H1 (cell line): ENCODE measurements around the gene AURKAIP1. TPM values are rescaled to one million over a fixed set of nuclear protein-coding genes. Genes with fewer than 3 reads are reported as not detected.
A peak's percentile ranks its signal among the peaks of the same experiment; 100 is the strongest.

Experiments
- CTCF ChIA-PET: fragments of 300-600 bp; sonication (Branson Sonifier 250); formaldehyde crosslinking; loops from one replicate; lab custom pipeline; 2021; ENCODE audit not compliant: partially characterized antibody; lab: Charles Lee
- POLR2A ChIA-PET: fragments of 300-600 bp; sonication (Branson Sonifier 250); formaldehyde crosslinking; loops from one replicate; lab custom pipeline; 2021; ENCODE audit warnings: inconsistent platforms; ENCODE audit not compliant: partially characterized antibody; lab: Charles Lee
- DNase-seq, 2 experiments: peaks; one replicate each; pipeline versions ENCODE4 v3.0.0 to v3.0.0-alpha.2; 2010 to 2022; ENCODE audit warnings: low spot score in 2 of 2, low read depth in 1 of 2, mixed read lengths in 1 of 2
- FAIRE-seq: peaks from 2 replicates; lab custom pipeline; 2011; peaks lifted over from hg19 to GRCh38; lab: Jason Lieb, UNC
- H2AFZ ChIP-seq: 2 replicates; pipeline ENCODE4 v1.8.1; 2012; ENCODE audit warnings: low read length, inconsistent platforms
- H2AK5ac ChIP-seq: 2 replicates; pipeline ENCODE4 v1.6.1; 2013; ENCODE audit warnings: low read depth, low read length
- H2BK120ac ChIP-seq: replicated peaks from 2 replicates; pipeline ENCODE3; 2013; ENCODE audit warnings: low read depth, low read length, inconsistent platforms
- H2BK12ac ChIP-seq: 2 replicates; pipeline ENCODE4 v1.6.1; 2013; ENCODE audit warnings: low read depth, low read length
- H2BK15ac ChIP-seq: 2 replicates; pipeline ENCODE4 v1.6.1; 2013; ENCODE audit warnings: low read length
- H2BK20ac ChIP-seq: 2 replicates; pipeline ENCODE4 v1.6.1; 2013; ENCODE audit warnings: low read length
- H2BK5ac ChIP-seq: 2 replicates; pipeline ENCODE4 v1.6.1; 2013; ENCODE audit warnings: low read depth, low read length
- H3K14ac ChIP-seq: 2 replicates; pipeline ENCODE4 v1.6.1; 2013; ENCODE audit warnings: inconsistent platforms; ENCODE audit not compliant: insufficient read length
- H3K18ac ChIP-seq: 2 replicates; pipeline ENCODE4 v1.6.1; 2013; ENCODE audit warnings: low read length; ENCODE audit errors: extremely low read depth
- H3K23ac ChIP-seq: 2 replicates; pipeline ENCODE4 v1.6.1; 2013; ENCODE audit warnings: inconsistent platforms; ENCODE audit not compliant: insufficient read length
- H3K23me2 ChIP-seq: 2 replicates; pipeline ENCODE4 v1.6.1; 2013; ENCODE audit warnings: low read depth, low read length
- H3K27ac ChIP-seq: 2 replicates; pipeline ENCODE4 v1.6.1; 2011; ENCODE audit warnings: low read depth, low read length, inconsistent platforms
- H3K27me3 ChIP-seq, 4 experiments: replicated peaks in 1 of 4; 1 replicate in 1 of 4; 2 replicates in 3 of 4; pipeline versions ENCODE4 v1.6.1 to v1.8.1; 2011 to 2013; ENCODE audit warnings: low read length in 3 of 4, mild to moderate bottlenecking in 3 of 4, inconsistent platforms in 2 of 4, mixed read lengths in 2 of 4, moderate library complexity in 1 of 4; ENCODE audit not compliant: control insufficient read depth in 3 of 4, insufficient read depth in 3 of 4; ENCODE audit errors: extremely low read depth in 1 of 4
- H3K36me3 ChIP-seq, 4 experiments: 2 replicates each; pipeline versions ENCODE4 v1.6.1 to v1.8.1; 2011 to 2013; ENCODE audit warnings: mild to moderate bottlenecking in 4 of 4, low read length in 3 of 4, moderate library complexity in 2 of 4, control low read depth in 1 of 4, inconsistent platforms in 1 of 4; ENCODE audit not compliant: insufficient read depth in 4 of 4, control insufficient read depth in 2 of 4
- H3K4ac ChIP-seq: replicated peaks from 2 replicates; pipeline ENCODE3; 2013; ENCODE audit warnings: low read length, low read depth, mixed read lengths, inconsistent platforms; ENCODE audit not compliant: insufficient read length
- H3K4me1 ChIP-seq, 4 experiments: replicated peaks in 1 of 4; 1 replicate in 1 of 4; 2 replicates in 3 of 4; pipeline versions ENCODE4 v1.6.1 to v1.8.1; 2011 to 2013; ENCODE audit warnings: low read length in 3 of 4, inconsistent platforms in 2 of 4, mixed read lengths in 1 of 4; ENCODE audit not compliant: insufficient read depth in 4 of 4, control insufficient read depth in 3 of 4
- H3K4me2 ChIP-seq, 2 experiments: 2 replicates each; pipeline versions ENCODE4 v1.6.1 to v1.8.1; 2011 to 2013; ENCODE audit warnings: low read depth in 2 of 2, low read length in 2 of 2, control low read depth in 1 of 2, inconsistent platforms in 1 of 2, mild to moderate bottlenecking in 1 of 2; ENCODE audit not compliant: insufficient read depth in 1 of 2
- H3K4me3 ChIP-seq, 4 experiments: fragments of 200-600, 300-600 bp in 1 of 4; sonication (generic), shearing (Covaris generic), sonication (Bioruptor Twin) in 1 of 4; 2 replicates each; pipeline versions ENCODE4 v1.5.1 to v1.8.1; 2011 to 2016; ENCODE audit warnings: low read length in 4 of 4, low read depth in 3 of 4, control low read depth in 2 of 4, inconsistent platforms in 2 of 4, mild to moderate bottlenecking in 2 of 4, mixed read lengths in 1 of 4, moderate library complexity in 1 of 4; ENCODE audit not compliant: insufficient read depth in 2 of 4; ENCODE audit errors: extremely low read depth in 1 of 4
- H3K56ac ChIP-seq: replicated peaks from 2 replicates; pipeline ENCODE3; 2013; ENCODE audit warnings: low read depth, mild to moderate bottlenecking, mixed read lengths, low read length, inconsistent platforms; ENCODE audit not compliant: insufficient read length
- H3K79me1 ChIP-seq: 2 replicates; pipeline ENCODE4 v1.6.1; 2013; ENCODE audit warnings: low read depth, low read length, control low read depth
- H3K79me2 ChIP-seq, 2 experiments: 2 replicates each; pipeline versions ENCODE4 v1.6.1 to v1.8.1; 2012 to 2013; ENCODE audit warnings: low read length in 2 of 2, mild to moderate bottlenecking in 2 of 2, inconsistent platforms in 1 of 2; ENCODE audit not compliant: insufficient read depth in 2 of 2, control insufficient read depth in 1 of 2
- H3K9ac ChIP-seq, 4 experiments: replicated peaks in 1 of 4; 1 replicate in 1 of 4; 2 replicates in 3 of 4; pipeline versions ENCODE4 v1.6.1 to v1.8.1; 2011 to 2013; ENCODE audit warnings: low read depth in 3 of 4, low read length in 3 of 4, control low read depth in 2 of 4, mild to moderate bottlenecking in 2 of 4, moderate library complexity in 2 of 4, inconsistent platforms in 1 of 4; ENCODE audit errors: extremely low read depth in 1 of 4
- H3K9me3 ChIP-seq, 2 experiments: 2 replicates each; pipeline versions ENCODE4 v1.6.1 to v1.8.1; 2012 to 2013; ENCODE audit warnings: mild to moderate bottlenecking in 2 of 2, moderate library complexity in 2 of 2, control low read depth in 1 of 2, inconsistent platforms in 1 of 2, low read depth in 1 of 2, low read length in 1 of 2, mixed read lengths in 1 of 2; ENCODE audit not compliant: insufficient read depth in 2 of 2
- H4K20me1 ChIP-seq, 2 experiments: replicated peaks in 1 of 2; 2 replicates each; pipeline versions ENCODE3 to v1.8.1; 2011 to 2013; ENCODE audit warnings: inconsistent platforms in 2 of 2, low read length in 2 of 2, mild to moderate bottlenecking in 1 of 2; ENCODE audit not compliant: insufficient read depth in 2 of 2, control insufficient read depth in 1 of 2
- H4K5ac ChIP-seq: 2 replicates; pipeline ENCODE4 v1.6.1; 2013; ENCODE audit warnings: low read length, low read depth, mixed read lengths, inconsistent platforms; ENCODE audit not compliant: insufficient read length
- H4K8ac ChIP-seq: 2 replicates; pipeline ENCODE4 v1.8.0; 2013; ENCODE audit warnings: mild to moderate bottlenecking, moderate library complexity, low read length, inconsistent platforms; ENCODE audit not compliant: insufficient read depth; ENCODE audit errors: extremely low read depth
- H4K91ac ChIP-seq: replicated peaks from 2 replicates; pipeline ENCODE3; 2013; ENCODE audit warnings: low read length, mixed read lengths, inconsistent platforms; ENCODE audit not compliant: insufficient read length
- EP300 ChIP-seq, 2 experiments: IDR thresholded peaks; 1 replicate in 1 of 2; 2 replicates in 1 of 2; pipeline ENCODE4 v1.6.1; 2011 to 2012; ENCODE audit warnings: low read depth in 2 of 2, low read length in 2 of 2, mild to moderate bottlenecking in 2 of 2, borderline replicate concordance in 1 of 2, inconsistent platforms in 1 of 2, moderate library complexity in 1 of 2
- FOSL1 ChIP-seq: IDR thresholded peaks from 2 replicates; pipeline ENCODE4 v1.6.1; 2011; ENCODE audit warnings: mild to moderate bottlenecking, low read depth, low read length, moderate library complexity; ENCODE audit not compliant: insufficient read depth
- HDAC6 ChIP-seq: IDR thresholded peaks from one replicate; pipeline ENCODE4 v1.7.1; 2012; ENCODE audit warnings: low read depth, mild to moderate bottlenecking, inconsistent platforms, low read length, moderate library complexity
- POLR2A ChIP-seq, 2 experiments: IDR thresholded peaks; 1 replicate in 1 of 2; 2 replicates in 1 of 2; pipeline ENCODE4 v1.6.1; 2011; ENCODE audit warnings: low read depth in 2 of 2, low read length in 2 of 2, mild to moderate bottlenecking in 2 of 2; ENCODE audit errors: control extremely low read depth in 1 of 2
- POLR2AphosphoS5 ChIP-seq: IDR thresholded peaks from 2 replicates; pipeline ENCODE4 v1.6.1; 2011; ENCODE audit warnings: low read depth, low read length
- POU5F1 ChIP-seq: IDR thresholded peaks from 2 replicates; pipeline ENCODE4 v1.6.1; 2011; ENCODE audit warnings: low read depth, mild to moderate bottlenecking, low read length, moderate library complexity
- RNF2 ChIP-seq: fragments of 200-900, 300-1000 bp; sonication (generic); IDR thresholded peaks from 2 replicates; pipeline ENCODE4 v1.7.1; 2016; ENCODE audit warnings: borderline replicate concordance, low read depth, mild to moderate bottlenecking, antibody characterized with exemption, low read length; ENCODE audit not compliant: poor library complexity, severe bottlenecking; ENCODE audit errors: missing control alignments
- WGBS, 2 experiments: shearing (Covaris generic) in 1 of 2; methylation state at CpG; one replicate each; pipeline versions ENCODE4 v1.1.6 to v1.1.7; 2013 to 2015; ENCODE audit warnings: low lambda C conversion rate in 2 of 2, mixed read lengths in 2 of 2, inconsistent platforms in 1 of 2, low coverage in 1 of 2, missing lambda C conversion rate in 1 of 2; ENCODE audit not compliant: insufficient replicate concordance in 2 of 2, insufficient coverage in 1 of 2, insufficient read length in 1 of 2; ENCODE audit errors: extremely low coverage in 1 of 2, missing lambda C conversion rate in 1 of 2; 5-methylcytosine and 5-hydroxymethylcytosine counted together
- polyA plus RNA-seq, 7 experiments: library from polyadenylated mRNA; depleted of rRNA in 3 of 7; stranded (reverse) in 5 of 7; unstranded in 2 of 7; fragments of >200 nt in 5 of 7; fragments of 200-250 nt in 2 of 7; gene quantifications; 1 replicate in 5 of 7; 2 replicates in 1 of 7; 4 replicates in 1 of 7; pipeline versions ENCODE4 v1.2.1 to v1.2.3, GENCODE V29; 2011 to 2013; ENCODE audit warnings: missing spikeins in 2 of 7, mixed read lengths in 2 of 7
- total RNA-seq: library from RNA; stranded (reverse); fragmentation: NEBNext Ultra II Directional; extraction: Animal tissue kit (Norgen Biotek cat#: 25700); gene quantifications from 2 replicates; pipeline ENCODE4 v1.2.1, GENCODE V29; 2021
- TF ChIP-seq, protein P1 (sequence below): IDR thresholded peaks from 2 replicates; pipeline ENCODE4 v1.6.1; 2012; ENCODE audit warnings: inconsistent platforms

AURKAIP1 gene
- total and polyA plus RNA-seq, 2 of the 8 experiments (the other 6 are each of a cell fraction or from before 2014, with no cell fraction given): 87.8 to 194 TPM

DNA sequence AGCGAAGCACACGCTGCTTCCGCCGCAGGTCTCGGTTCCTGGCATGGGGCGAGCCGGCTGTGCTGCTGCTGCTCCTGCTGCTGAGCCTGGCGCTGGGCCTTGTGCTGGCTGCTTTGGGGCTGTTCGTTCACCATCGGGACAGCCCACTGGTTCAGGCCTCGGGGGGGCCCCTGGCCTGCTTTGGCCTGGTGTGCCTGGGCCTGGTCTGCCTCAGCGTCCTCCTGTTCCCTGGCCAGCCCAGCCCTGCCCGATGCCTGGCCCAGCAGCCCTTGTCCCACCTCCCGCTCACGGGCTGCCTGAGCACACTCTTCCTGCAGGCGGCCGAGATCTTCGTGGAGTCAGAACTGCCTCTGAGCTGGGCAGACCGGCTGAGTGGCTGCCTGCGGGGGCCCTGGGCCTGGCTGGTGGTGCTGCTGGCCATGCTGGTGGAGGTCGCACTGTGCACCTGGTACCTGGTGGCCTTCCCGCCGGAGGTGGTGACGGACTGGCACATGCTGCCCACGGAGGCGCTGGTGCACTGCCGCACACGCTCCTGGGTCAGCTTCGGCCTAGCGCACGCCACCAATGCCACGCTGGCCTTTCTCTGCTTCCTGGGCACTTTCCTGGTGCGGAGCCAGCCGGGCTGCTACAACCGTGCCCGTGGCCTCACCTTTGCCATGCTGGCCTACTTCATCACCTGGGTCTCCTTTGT is 41.3 kb downstream of the AURKAIP1 start:
- Histone ChIP-seq H2AK5ac (no peak overlapping the region), H3K4me3 (no peak overlapping the region), H3K18ac (no peak overlapping the region), H3K27ac (no peak overlapping the region), H4K91ac (no peak overlapping the region), H3K14ac (no peak overlapping the region), H3K4ac (no peak overlapping the region), H3K36me3 (peaks cover 0 to 15% (median 3%) of the 10 kb centered on the region in 4 experiments; a peak in 4 of 8 replicates), H4K5ac (no peak overlapping the region), H2BK20ac (no peak overlapping the region), H4K8ac (no peak overlapping the region), H3K9ac (no peak overlapping the region), H3K4me2 (no peak overlapping the region), H3K56ac (no peak overlapping the region), H3K27me3 (no peaks in the 10 kb centered on the region; a peak in 1 of 7 replicates), H3K4me1 (no peaks in the 10 kb centered on the region; a peak in 2 of 7 replicates), H3K9me3 (peaks cover 0 to 6% of the 10 kb centered on the region in 2 experiments; a peak in 2 of 4 replicates), H3K79me1 (peaks cover 6% of the 10 kb centered on the region; the same call in 1 of the 2 replicates), H3K23me2 (peaks cover 2% of the 10 kb centered on the region; the same call in 1 of the 2 replicates), H3K23ac (no peak overlapping the region), H3K79me2 (no peaks in the 10 kb centered on the region), H2BK120ac (no peak overlapping the region), H2BK12ac (no peak overlapping the region), H4K20me1 (peaks cover 10 to 32% of the 10 kb centered on the region in 2 experiments), H2BK15ac (no peak overlapping the region), H2AFZ (no peak overlapping the region), H2BK5ac (no peak overlapping the region)
- WGBS, 2 experiments: 93% methylated on average over 27 of the region's 36 CpGs; no CpG with 5 or more reads in 1 of the 2 experiments
- ChIA-PET POLR2A (interaction anchor here (1.1 to 9.0 kb wide), 14 partner anchors 7 to 66 kb away, joined by 3 to 134 read pairs (median 4); partner anchors contain the start of genes AURKAIP1, CCNL2 and DVL1), CTCF (interaction anchor here (1.6 to 2.2 kb wide), 2 partner anchors 38 to 42 kb away, joined by 5 read pairs; no protein-coding TSS in a partner anchor)
- FAIRE-seq (no peak), DNase-seq (no peak)
- peak; percentile 39; the same call in 1 of the 2 replicates for TF ChIP-seq POLR2AphosphoS5
- no peak for TF ChIP-seq FOSL1
- no peak for TF ChIP-seq RNF2
- TF ChIP-seq POLR2A (IDR thresholded peaks at IDR 0.05; ENCODE audit: control extremely low read depth in 1 of 2, low read depth in 2 of 2, low read length in 2 of 2): no peak
- no peak for TF ChIP-seq HDAC6
- TF ChIP-seq, protein P1, sequence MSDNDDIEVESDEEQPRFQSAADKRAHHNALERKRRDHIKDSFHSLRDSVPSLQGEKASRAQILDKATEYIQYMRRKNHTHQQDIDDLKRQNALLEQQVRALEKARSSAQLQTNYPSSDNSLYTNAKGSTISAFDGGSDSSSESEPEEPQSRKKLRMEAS: no peak
- no peak for TF ChIP-seq EP300 (IDR thresholded peaks at IDR 0.05; ENCODE audit: borderline replicate concordance in 1 of 2, low read depth in 2 of 2, low read length in 2 of 2)
- no peak for TF ChIP-seq POU5F1
